ENCODE data around the gene CHTF8. TPM values are rescaled to one million over a fixed set of nuclear protein-coding genes. Genes with fewer than 3 reads are reported as not detected.
"Not testable (repeated sequence)": the region's sequence is repeated elsewhere in the genome, so short reads cannot be mapped to it uniquely, and the experiment has no call there.

The CHTF8 gene
- total RNA-seq, 1 experiment from 2014 or later, result 119 TPM

DNA sequence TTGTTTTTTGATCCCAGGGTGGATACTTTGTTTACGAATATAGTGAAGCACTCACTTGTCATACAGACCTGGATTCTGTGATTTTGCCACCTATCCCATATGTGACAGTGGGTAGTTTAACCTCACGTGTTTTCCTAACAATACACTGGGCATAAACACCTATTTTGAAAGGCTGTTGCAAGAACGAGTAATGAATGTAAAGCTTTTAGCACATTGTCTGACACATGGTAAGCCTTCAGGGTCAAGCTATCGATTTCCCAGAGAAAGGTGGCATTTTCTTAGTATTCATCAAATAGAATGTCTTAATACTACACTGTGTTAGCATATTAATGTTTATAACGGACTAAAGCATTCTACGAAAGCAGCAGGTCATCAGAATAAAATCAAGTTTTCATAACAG is 1.9 kb downstream of the CHTF8 start:
- BruUV-seq (replicated peaks), result TSS peak; percentile 29

DNA sequence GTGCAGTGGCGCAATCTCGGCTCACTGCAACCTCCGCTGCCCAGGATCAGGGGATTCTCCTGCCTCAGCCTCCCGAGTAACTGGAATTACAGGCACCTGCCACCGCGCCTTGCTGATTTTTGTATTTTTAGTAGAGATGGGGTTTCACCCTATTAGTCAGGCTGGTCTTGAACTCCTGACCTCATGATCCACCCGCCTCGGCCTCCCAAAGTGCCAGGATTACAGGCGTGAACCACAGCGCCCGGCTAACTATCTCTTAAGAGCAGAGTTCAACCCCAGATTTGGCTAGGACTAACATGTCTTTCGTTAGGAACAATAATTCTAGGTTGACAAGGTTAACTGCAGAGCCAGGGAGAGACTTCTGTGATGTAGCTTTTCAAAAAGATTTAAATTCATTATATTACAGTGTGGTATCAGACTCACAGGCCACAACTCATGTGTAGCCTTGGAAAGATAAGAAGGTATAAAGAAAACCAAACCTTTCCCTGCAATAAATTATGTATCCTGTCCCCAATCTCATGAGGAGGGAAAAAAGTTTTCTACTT is 4.3 kb downstream of the CHTF8 start:
- peak overlapping the region; percentile 20 for H3K27ac Mint-ChIP-seq (ENCODE audit: unreplicated experiment)
- H3K9me3 ChIP-seq, result no peaks in the 10 kb centered on the region
- POLR2A ChIA-PET, result no interaction called here
- intact Hi-C loops (cut with micrococcal nuclease; ENCODE audit: unreplicated experiment), result no loop called here
- TF ChIP-seq, protein P1, sequence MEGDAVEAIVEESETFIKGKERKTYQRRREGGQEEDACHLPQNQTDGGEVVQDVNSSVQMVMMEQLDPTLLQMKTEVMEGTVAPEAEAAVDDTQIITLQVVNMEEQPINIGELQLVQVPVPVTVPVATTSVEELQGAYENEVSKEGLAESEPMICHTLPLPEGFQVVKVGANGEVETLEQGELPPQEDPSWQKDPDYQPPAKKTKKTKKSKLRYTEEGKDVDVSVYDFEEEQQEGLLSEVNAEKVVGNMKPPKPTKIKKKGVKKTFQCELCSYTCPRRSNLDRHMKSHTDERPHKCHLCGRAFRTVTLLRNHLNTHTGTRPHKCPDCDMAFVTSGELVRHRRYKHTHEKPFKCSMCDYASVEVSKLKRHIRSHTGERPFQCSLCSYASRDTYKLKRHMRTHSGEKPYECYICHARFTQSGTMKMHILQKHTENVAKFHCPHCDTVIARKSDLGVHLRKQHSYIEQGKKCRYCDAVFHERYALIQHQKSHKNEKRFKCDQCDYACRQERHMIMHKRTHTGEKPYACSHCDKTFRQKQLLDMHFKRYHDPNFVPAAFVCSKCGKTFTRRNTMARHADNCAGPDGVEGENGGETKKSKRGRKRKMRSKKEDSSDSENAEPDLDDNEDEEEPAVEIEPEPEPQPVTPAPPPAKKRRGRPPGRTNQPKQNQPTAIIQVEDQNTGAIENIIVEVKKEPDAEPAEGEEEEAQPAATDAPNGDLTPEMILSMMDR (IDR thresholded peaks at IDR 0.05; ENCODE audit: insufficient read depth in 1 of 2, low read depth in 1 of 2, low read length in 1 of 2, severe bottlenecking in 1 of 2, unreplicated experiment in 1 of 2), result no peak
- no TSS peak for BruUV-seq (replicated peaks)
- no peaks in the 10 kb centered on the region for H3K27me3 Mint-ChIP-seq (ENCODE audit: insufficient read depth, unreplicated experiment)
- H3K4me3 Mint-ChIP-seq (ENCODE audit: unreplicated experiment), result no peak overlapping the region
- no peaks in the 10 kb centered on the region for H3K4me1 Mint-ChIP-seq (ENCODE audit: low read depth, unreplicated experiment)
- no peaks in the 10 kb centered on the region; the same call in 1 of the 2 replicates for H3K36me3 ChIP-seq (ENCODE audit: control insufficient read depth, insufficient read depth, low read length)
- DNase-seq, result peak in 1 of 2 experiments; percentile 10
- CTCF ChIA-PET, result interaction anchor here (0.6 to 0.7 kb wide), 3 partner anchors 226 to 325 kb away, joined by 4 to 6 read pairs (median 4); no protein-coding TSS in a partner anchor
- H3K9me3 Mint-ChIP-seq (ENCODE audit: unreplicated experiment), result no peaks in the 10 kb centered on the region
- H3K27me3 ChIP-seq (replicated peaks; ENCODE audit: control insufficient read depth, insufficient read depth, low read length), result no peaks in the 10 kb centered on the region
- peaks cover 7% of the 10 kb centered on the region; the same call in 1 of the 2 replicates for H3K4me1 ChIP-seq
- H3K36me3 Mint-ChIP-seq (ENCODE audit: insufficient read depth, unreplicated experiment), result peaks cover 45% of the 10 kb centered on the region
- H3K4me3 ChIP-seq (ENCODE audit: low read depth, low read length), result no peak overlapping the region

More for the DNA sequence above, 1.9 kb downstream of the CHTF8 start:
- no peaks in the 10 kb centered on the region for H3K9me3 Mint-ChIP-seq (ENCODE audit: unreplicated experiment)
- peak overlapping the region; percentile 96 for H3K4me3 Mint-ChIP-seq (ENCODE audit: unreplicated experiment)
- no peaks in the 10 kb centered on the region for H3K9me3 ChIP-seq
- H3K27ac Mint-ChIP-seq (ENCODE audit: unreplicated experiment), result no peak overlapping the region
- H3K27me3 Mint-ChIP-seq (ENCODE audit: insufficient read depth, unreplicated experiment), result no peaks in the 10 kb centered on the region
- CTCF ChIA-PET, result interaction anchor here (1.8 kb wide), 1 partner anchor 283 kb away, joined by 4 read pairs; no protein-coding TSS in a partner anchor
- POLR2A ChIA-PET, result interaction anchor here (0.5 kb wide), 1 partner anchor 15 kb away, joined by 5 read pairs; no protein-coding TSS in a partner anchor
- intact Hi-C loops (cut with micrococcal nuclease; ENCODE audit: unreplicated experiment), result no loop called here
- no peak for DNase-seq
- TF ChIP-seq, protein P1 (IDR thresholded peaks at IDR 0.05; ENCODE audit: insufficient read depth in 1 of 2, low read depth in 1 of 2, low read length in 1 of 2, severe bottlenecking in 1 of 2, unreplicated experiment in 1 of 2), result no peak
- peaks cover 14% of the 10 kb centered on the region; the same call in 1 of the 2 replicates for H3K4me1 ChIP-seq
- no peaks in the 10 kb centered on the region for H3K27me3 ChIP-seq (replicated peaks; ENCODE audit: control insufficient read depth, insufficient read depth, low read length)
- H3K4me1 Mint-ChIP-seq (ENCODE audit: low read depth, unreplicated experiment), result peaks cover 5% of the 10 kb centered on the region
- no peaks in the 10 kb centered on the region; the same call in 1 of the 2 replicates for H3K36me3 ChIP-seq (ENCODE audit: control insufficient read depth, insufficient read depth, low read length)
- H3K36me3 Mint-ChIP-seq (ENCODE audit: insufficient read depth, unreplicated experiment), result peaks cover 65% of the 10 kb centered on the region
- H3K4me3 ChIP-seq (ENCODE audit: low read depth, low read length), result no peak overlapping the region; the same call in 1 of the 2 replicates

DNA sequence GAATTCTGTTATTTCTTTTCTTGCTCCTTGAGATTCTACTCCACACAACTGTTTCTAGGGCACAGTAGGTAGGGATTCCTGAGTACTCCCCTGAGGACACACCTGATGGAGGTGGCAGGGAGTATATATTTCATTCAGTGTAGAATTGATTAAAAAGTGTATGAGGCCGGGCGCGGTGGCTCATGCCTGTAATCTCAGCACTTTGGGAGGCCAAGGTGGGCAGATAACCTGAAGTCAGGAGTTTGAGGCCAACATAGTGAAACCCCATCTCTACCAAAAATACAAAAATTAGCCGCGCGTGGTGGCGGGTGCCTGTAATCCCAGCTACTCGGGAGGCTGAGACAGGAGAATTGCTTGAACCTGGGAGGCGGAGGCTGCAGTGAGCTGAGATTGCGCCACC is 5.6 kb downstream of the CHTF8 start:
- H3K27me3 ChIP-seq (replicated peaks; ENCODE audit: control insufficient read depth, insufficient read depth, low read length); H3K4me3 ChIP-seq (ENCODE audit: low read depth, low read length); H3K4me3 Mint-ChIP-seq (ENCODE audit: unreplicated experiment); H3K4me1 ChIP-seq; H3K36me3 ChIP-seq (ENCODE audit: control insufficient read depth, insufficient read depth, low read length); intact Hi-C loops (cut with micrococcal nuclease; ENCODE audit: unreplicated experiment); H3K9me3 ChIP-seq; H3K4me1 Mint-ChIP-seq (ENCODE audit: low read depth, unreplicated experiment); H3K9me3 Mint-ChIP-seq (ENCODE audit: unreplicated experiment); H3K27me3 Mint-ChIP-seq (ENCODE audit: insufficient read depth, unreplicated experiment); BruUV-seq (replicated peaks): not testable (repeated sequence)
- ChIA-PET POLR2A (interaction anchor here (0.6 kb wide), 1 partner anchor 749 kb away, joined by 7 read pairs; no protein-coding TSS in a partner anchor), CTCF (interaction anchor here (0.6 to 0.8 kb wide), 2 partner anchors 36 to 279 kb away, joined by 3 to 4 read pairs; no protein-coding TSS in a partner anchor)
- peak overlapping the region; percentile 20 for H3K27ac Mint-ChIP-seq (ENCODE audit: unreplicated experiment)
- peak in 1 of 2 experiments; percentile 9 for DNase-seq
- H3K36me3 Mint-ChIP-seq (ENCODE audit: insufficient read depth, unreplicated experiment), result peaks cover 32% of the 10 kb centered on the region

Measured in Caco-2 (cell line).